NCI-H1436 (cell line): ENCODE data around the gene SERPINA10.
"Not testable (repeated sequence)": the region's sequence is repeated elsewhere in the genome, so short reads cannot be mapped to it uniquely, and the experiment has no call there.

Experiments used
- DNase-seq: peaks from one replicate; lab custom pipeline; 2025; lab: John Stamatoyannopoulos, UW

SERPINA10 gene

GRCh38 chr14:94282991-94283723 is 9.9 kb downstream of the SERPINA10 start:
- no peak for DNase-seq

GRCh38 chr14:94278731-94279130 is 14.3 kb downstream of the SERPINA10 start:
- no peak for DNase-seq

GRCh38 chr14:94276898-94277561 is 16.0 kb downstream of the SERPINA10 start:
- DNase-seq, result not testable (repeated sequence)

- DNase-seq, result no peak
Observed at GRCh38 chr14:94269156-94269555, 23.9 kb downstream of the SERPINA10 start.

GRCh38 chr14:94268582-94268981 is 24.5 kb downstream of the SERPINA10 start:
- DNase-seq, result not testable (repeated sequence)

- DNase-seq, result no peak
Observed at GRCh38 chr14:94267352-94267751, 25.7 kb downstream of the SERPINA10 start.

GRCh38 chr14:94264195-94264594 is 28.9 kb downstream of the SERPINA10 start:
- DNase-seq, result not testable (repeated sequence)

- no peak for DNase-seq
Observed at GRCh38 chr14:94244182-94244581, 48.9 kb downstream of the SERPINA10 start.

- no peak for DNase-seq
Observed at GRCh38 chr14:94239406-94239805, 53.7 kb downstream of the SERPINA10 start.

GRCh38 chr14:94237983-94238382 is 55.1 kb downstream of the SERPINA10 start:
- no peak for DNase-seq

- no peak for DNase-seq
Observed at GRCh38 chr14:94237046-94237445, 56.0 kb downstream of the SERPINA10 start.
